ENCODE data around the gene CUX1.
"Not testable (repeated sequence)": the region's sequence is repeated elsewhere in the genome, so short reads cannot be mapped to it uniquely, and the experiment has no call there.

The CUX1 gene

GRCh38 chr7:101871351-101871750, 53.9 kb downstream of the CUX1 start:
- DNase-seq = no peak

- no peak for DNase-seq
Observed at GRCh38 chr7:101874028-101874427, 56.6 kb downstream of the CUX1 start.

DNA sequence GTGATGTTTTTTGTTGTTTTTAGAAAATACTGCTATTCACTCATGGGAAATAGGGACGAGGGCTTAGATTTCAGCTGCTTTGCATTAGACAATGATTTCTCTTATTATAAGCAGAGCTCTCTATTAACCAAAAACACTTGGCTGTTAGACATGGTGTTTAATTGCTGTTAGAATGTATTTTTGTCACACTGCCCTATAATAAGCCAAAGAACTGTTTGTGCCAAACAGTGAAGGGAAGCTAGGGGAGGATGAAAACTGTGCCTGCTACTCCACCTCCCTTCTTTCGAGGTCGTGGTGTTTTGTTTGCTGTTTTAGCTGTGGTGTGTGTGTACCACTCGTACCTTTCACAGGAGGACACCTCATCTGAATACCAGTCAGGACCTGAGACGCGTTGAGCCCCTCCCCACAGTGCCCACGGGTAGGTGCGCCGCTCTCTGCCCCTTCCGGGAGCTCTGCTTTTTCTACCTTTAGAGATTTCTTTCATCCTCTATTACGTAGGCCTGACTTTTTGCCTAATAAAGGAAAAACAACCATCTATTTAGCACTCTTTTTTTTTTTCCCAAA, 57.9 kb downstream of the CUX1 start:
- DNase-seq = no peak

DNA sequence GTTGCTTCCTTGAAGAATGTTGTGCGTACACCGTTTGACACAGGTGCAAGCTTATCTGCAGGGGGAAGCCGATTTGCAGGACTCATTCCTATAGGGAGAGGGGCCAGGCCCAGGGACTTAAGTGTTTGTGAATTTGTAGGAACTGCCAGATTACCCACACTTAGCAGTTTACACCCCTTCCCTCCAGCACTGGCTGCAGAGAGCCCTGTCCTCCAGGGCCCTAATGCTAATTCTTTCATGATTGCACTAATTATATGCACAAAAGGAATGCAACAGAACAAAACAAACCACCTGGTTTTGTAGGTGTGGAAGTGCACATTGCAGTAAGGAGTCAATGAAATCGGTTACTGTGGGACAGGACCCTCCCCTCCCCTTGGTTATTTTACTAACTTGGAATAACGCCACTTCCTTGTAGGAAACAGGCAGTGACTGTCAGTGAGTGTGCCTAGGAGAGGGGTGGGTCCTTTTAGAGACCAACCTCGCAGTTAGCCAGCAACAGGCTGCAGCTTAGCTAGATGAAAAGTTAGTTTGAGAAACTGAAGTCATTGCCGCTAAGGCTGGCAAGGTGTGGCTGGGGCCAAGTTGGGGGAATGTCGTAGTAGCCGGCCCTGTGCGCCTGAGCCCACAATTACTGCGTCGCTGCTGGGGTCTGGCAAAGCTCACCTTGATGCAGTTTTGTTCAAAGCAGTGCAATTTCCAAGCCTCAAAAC, 60.6 kb downstream of the CUX1 start:
- no peak for DNase-seq

DNA sequence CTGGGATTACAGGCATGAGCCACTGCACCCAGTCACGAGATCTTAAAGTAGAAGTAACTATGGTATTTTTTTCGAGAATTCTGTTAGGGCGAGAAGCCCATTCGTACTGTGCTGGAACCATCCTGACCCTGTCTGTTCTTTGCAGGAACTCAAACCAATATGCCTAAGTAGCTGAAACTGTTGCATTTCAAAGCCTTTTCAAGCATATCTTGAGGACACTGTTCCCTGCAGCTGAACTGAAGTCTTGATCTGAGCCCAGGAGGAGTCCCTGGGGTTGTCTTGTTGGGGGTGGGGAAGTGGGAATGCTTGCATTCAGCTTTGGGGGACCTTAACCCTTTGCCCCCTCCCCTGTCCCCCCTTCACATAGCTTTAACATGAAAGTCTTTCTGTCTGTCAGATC, 61.5 kb downstream of the CUX1 start:
- no peak for DNase-seq

GRCh38 chr7:101879565-101879964, 62.1 kb downstream of the CUX1 start:
- no peak for DNase-seq

DNA sequence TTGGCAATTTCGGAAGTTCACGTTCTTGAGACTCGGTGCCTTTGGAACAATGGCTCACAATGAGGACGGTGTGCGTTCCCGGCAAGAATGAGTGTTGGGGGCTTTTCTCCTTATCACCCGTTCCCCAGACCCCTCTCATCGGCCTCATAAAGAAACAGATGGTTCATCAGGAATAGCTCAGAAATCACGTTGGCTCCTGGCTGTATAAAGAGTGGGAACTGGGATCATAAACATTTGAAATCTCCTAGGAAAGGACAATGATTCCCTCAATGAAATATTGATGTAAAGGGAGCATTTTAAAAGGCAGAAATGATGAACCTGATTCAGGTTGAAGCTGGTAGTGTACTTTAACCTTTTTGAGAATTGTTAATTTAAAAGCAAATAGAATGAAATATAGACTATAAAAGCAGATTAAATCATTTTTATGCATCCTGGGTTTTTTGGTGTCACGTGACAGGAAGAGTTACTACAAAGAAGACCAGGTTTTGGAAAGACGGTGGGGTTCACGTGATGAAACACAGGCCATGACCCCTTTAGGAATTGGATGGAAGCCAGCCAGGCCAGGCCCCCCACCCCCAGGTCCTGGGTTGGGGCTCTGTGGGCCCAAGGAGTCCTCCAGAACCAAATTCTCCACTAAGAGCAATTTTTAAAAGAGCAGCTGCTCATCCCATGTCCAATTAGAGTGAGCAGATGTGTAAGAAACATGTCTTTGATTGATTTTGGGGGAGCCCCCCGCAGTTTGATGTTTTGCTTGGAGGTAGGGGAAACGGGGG, 63.0 kb downstream of the CUX1 start:
- no peak for DNase-seq

DNA sequence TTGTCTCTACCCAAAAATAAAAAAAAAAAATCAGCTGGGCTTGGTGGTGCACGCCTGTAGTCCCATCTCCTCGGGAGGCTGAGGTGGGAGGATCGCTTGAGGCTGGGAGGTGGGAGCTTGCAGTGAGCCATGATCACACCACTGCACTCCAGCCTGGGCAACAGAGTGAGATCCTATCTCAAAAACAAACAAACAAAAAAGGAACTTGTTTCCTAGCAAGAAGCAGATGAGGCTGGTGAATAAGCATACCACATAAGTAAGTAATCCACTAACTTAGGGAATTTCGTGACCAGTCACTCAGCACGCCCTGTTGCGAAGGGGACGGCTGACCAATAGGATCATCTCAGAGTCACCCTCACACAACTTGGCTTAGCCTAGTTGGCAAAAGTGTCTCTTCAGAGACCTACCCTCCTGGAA, 64.6 kb downstream of the CUX1 start:
- no peak for DNase-seq

DNA sequence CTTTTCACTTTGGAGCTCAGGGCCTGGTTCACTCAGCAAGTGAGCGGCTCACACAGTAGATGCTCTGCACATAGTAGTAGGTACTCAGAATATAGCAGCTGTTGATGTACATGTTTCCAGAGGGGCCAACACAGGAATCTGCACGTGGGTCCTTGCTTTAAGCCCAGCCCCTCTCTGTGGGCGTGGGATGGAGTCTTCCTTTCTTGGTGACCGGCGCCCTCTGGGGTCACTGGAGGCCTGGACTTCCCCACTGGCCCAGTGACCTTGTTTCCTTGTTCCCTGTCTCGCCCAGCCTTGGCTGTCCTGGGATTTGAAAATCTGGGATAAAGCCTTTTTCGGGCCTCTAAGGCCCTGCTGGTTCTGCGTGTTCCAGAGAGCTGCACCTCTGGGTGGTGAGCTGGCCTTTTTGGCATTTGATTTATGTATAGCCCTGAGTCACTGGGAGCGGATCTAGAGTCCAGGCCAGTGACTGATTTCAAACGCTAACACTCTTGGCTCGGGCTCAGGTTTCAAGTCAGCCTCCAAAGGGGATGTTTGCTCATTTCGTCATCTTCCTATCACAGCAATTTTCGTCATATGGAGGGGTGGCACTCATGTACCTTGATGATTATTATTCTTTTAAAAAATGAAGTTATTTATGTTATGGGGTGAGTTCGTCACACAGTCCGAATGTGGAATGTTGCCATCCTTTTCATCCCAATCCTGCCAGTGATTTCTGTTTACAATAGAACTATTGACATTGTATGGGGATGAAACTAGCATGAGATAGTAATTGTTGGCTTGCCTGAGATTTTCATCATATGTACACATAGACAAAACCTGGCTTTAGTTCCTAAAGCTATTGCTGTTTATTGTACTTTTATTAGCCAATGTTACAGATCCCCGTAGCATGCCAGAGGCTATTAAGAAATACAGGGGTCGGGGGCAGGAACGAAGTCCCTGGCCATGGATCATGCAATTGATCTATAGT, 65.5 kb downstream of the CUX1 start:
- peak; percentile 55 for DNase-seq

DNA sequence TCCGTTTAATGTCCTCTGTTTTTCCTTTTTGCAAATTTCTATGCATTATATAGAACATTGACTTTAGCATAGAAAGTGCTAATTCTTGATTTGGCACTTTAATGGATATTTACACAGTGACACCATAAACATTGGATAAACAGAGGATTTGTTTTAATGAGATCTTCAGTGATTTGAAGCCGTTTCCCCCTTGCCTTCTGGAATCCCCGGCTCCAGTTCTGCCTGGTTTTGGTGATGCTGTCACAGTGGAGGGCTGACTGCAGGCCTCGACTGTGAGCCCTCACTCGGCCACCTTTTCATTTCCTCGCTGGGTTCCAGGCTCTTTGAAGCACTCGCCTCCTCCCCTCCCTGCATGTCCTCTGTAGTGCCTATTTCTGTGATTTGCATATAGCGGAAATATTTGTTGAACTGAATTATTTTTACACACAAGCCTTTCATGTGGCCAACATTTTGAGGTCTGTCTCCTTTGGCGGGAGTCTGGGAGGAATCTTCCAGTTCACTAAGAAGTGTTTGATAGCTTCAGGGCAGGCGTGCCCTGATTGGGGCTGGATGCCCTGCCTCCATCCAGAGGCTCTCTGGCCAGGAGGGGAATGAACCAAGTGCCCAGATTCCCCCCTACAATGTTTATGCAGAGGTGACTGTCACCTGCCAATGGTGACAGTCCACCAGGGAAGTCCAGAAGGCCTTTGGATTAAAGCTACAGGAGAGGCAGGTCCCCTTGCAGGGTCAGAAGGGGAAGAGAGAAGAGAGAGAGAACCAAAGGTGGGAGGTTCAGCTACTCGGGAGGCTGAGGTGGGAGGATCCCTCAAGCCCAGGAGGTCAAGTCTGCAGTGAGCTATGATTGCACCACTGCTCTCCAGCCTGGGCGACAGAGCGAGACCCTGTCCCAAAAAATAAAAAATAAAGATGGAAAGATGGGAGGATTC, 67.5 kb downstream of the CUX1 start:
- DNase-seq = no peak

GRCh38 chr7:101885597-101885955, 68.2 kb downstream of the CUX1 start:
- DNase-seq = no peak

- DNase-seq = not testable (repeated sequence)
Observed at GRCh38 chr7:101887352-101887751, 69.9 kb downstream of the CUX1 start.

- not testable (repeated sequence) for DNase-seq
Observed at GRCh38 chr7:101888564-101888963, 71.1 kb downstream of the CUX1 start.

- no peak for DNase-seq
Observed at GRCh38 chr7:101890749-101891523, 73.5 kb downstream of the CUX1 start.

DNA sequence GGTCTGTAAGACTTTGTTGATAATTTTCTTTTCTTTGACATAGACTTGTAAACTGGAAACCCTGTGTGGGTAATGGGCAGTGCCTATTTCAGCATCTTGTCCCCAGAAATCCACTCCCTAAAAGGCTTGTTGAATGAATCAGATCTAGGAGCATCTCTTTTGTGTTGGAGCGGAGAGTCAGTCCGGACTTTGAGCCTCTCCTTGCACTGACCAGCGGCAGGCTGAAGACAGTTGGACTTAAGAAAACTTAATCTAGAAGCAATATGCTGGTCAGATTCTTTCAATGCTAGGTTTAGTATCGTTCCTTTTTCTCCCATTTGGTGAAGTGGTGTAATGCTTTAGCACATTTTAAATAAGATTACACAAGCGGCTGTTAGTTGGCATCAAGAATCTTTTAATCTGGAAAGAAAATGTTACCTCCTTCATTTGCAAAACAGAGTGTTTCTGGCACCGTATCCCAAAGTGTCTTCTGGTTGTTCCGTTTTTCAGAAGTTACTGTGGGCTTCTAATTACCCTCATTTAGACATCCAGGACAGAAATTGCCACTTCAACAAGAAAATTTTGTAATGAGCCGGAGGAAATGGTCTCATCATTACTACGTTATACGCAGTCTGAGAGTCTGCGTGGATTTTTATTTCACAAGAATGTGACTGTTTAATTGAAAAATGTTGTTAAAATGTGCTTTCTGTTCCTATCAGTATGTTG, 74.7 kb downstream of the CUX1 start:
- no peak for DNase-seq

GRCh38 chr7:101893341-101894082, 76.1 kb downstream of the CUX1 start:
- DNase-seq = no peak

DNA sequence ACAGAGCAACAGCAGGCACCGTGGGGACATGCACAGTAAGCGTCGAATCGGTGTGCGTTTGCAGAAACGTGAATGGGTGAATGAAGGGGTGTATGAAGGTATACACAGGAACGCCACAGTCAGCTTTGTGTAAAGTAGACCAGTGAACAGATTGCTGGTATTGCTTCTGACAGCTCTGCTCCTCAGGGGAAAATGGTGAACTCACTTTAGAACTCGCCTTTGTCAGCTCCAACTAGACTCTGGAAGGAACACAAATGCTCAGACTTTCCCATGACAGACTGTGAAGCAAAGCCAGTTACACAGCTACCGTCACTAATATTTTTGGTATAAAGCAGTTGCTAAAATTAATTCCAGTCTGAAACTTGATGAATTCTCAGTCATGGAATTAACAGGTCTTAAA, 78.9 kb downstream of the CUX1 start:
- no peak for DNase-seq

- DNase-seq = no peak
Observed at GRCh38 chr7:101896941-101897340, 79.5 kb downstream of the CUX1 start.

DNA sequence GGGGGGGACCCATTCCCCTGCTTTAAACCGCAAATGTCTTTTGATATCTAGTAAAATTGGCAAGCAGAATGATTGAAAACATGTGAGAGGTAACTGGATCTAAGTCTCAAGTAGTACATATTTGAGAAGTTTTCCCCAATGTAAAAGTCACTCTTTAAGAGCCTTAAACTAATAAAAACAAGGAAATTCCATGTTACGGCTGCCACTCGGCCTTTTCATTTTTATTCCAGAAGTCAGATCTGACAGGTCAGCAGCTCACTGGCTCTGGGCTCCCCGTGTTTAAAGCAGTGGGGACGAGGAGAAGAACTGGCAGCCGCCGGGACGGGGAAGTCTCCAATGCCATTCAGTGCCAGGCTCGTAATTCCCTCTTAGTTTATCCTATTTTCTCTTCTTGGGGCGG, 80.7 kb downstream of the CUX1 start:
- DNase-seq = no peak

- no peak for DNase-seq
Observed at GRCh38 chr7:101899616-101900015, 82.2 kb downstream of the CUX1 start.
